Stimulated activated naive B cell treated with anti-CD40 and anti-IgM and Interleukin-4, amounts not matched to agents 10 μg/mL and 1 μg/mL and 100 μg/mL, for 72 hours (primary cell): ENCODE measurements around the gene SLK.

Source experiments
- ATAC-seq, 2 donors: fragments of 150-1000 bp; cut with Tn5 transposase; replicated peaks; 2 replicates each; pipeline ENCODE4 v1.10.0; 2021; ENCODE audit warnings: moderate library complexity in 1 of 2
- DNase-seq: peaks from one replicate; pipeline ENCODE4 v3.0.0; 2021
- H3K27ac Mint-ChIP-seq: one replicate; pipeline ENCODE4 v1.8.0; 2022; ENCODE audit warnings: mild to moderate bottlenecking, mixed read lengths
- H3K27me3 Mint-ChIP-seq, 2 donors: one replicate each; pipeline ENCODE4 v1.8.0; 2022; ENCODE audit warnings: mixed read lengths in 2 of 2
- H3K36me3 Mint-ChIP-seq, 2 donors: one replicate each; pipeline ENCODE4 v1.8.0; 2022; ENCODE audit warnings: mixed read lengths in 2 of 2, mild to moderate bottlenecking in 1 of 2
- H3K4me1 Mint-ChIP-seq, 2 donors: one replicate each; pipeline ENCODE4 v1.8.0; 2022; ENCODE audit warnings: mixed read lengths in 2 of 2, mild to moderate bottlenecking in 1 of 2
- H3K4me3 Mint-ChIP-seq, 2 donors: one replicate each; pipeline ENCODE4 v1.8.0; 2022; ENCODE audit warnings: mild to moderate bottlenecking in 2 of 2, mixed read lengths in 2 of 2, moderate library complexity in 1 of 2
- H3K9me3 Mint-ChIP-seq, 2 donors: one replicate each; pipeline ENCODE4 v1.8.0; 2022; ENCODE audit warnings: mixed read lengths in 2 of 2, mild to moderate bottlenecking in 1 of 2

The SLK gene

DNA sequence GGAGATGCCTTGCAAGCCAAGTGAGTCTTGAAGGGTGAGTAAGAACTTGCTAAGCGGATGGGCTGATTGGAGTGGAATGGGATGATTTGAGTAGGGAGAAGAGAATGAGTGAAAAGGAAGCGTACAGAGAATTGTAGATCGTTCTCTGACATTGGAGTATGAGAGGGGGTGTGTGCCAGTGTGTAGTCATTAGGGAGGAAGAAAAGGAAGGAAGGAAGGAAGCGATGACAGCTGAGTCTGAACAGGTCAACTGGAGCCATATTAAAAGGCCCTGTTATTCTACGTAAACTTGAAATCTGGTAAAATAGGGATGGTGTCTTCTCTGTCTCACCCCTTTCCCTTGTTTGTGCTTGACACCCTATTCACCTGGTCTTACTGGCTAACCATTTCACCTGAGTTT is 55.1 kb downstream of the SLK start:
- no peaks in the 10 kb centered on the region for H3K9me3 Mint-ChIP-seq
- DNase-seq (no peak), ATAC-seq (no peak)
- no peak overlapping the region for H3K27ac Mint-ChIP-seq
- peaks cover 30 to 47% of the 10 kb centered on the region in 2 donors for H3K36me3 Mint-ChIP-seq
- no peaks in the 10 kb centered on the region for H3K27me3 Mint-ChIP-seq
- no peaks in the 10 kb centered on the region for H3K4me1 Mint-ChIP-seq
- H3K4me3 Mint-ChIP-seq: no peak overlapping the region

DNA sequence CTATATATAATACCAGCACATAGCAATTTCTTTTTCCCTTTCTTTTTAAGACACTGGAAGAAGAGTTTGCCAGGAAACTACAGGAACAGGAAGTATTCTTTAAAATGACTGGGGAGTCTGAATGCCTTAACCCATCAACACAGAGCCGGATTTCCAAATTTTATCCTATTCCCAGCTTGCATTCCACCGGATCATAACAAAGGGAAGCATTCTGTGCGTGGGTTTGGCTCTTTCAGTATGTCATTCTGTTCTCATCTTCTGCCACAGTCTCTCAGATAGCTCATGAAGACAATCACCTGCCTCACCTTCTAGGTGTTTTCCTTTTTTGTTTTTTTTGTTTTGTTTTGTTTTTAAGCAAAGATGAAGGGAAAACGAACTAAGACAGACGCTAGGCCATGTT is 58.6 kb downstream of the SLK start:
- no peak overlapping the region for H3K27ac Mint-ChIP-seq
- no peaks in the 10 kb centered on the region for H3K27me3 Mint-ChIP-seq
- no peak for DNase-seq
- H3K36me3 Mint-ChIP-seq: peaks cover 23 to 44% of the 10 kb centered on the region in 2 donors
- H3K9me3 Mint-ChIP-seq: no peaks in the 10 kb centered on the region
- no peak overlapping the region for H3K4me3 Mint-ChIP-seq
- no peak for ATAC-seq
- H3K4me1 Mint-ChIP-seq: no peaks in the 10 kb centered on the region

DNA sequence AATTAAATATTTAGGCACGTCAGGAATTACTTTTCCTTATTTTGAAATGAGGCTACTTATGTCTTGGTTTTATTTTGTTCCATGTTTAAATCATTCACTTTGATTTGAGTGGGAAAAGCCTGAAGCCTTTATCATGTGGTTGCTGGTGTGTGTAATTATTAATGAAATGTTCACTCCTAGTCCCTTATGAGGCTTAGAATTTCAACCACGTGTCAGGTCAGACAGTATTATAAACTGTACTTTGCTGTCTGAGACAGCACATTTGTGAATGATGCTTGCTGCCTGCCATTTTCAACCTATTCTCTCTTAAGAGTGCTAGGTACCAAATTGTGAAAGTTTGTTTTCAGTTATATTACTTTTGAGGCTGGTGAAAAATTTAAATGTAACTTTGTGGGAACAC is 59.8 kb downstream of the SLK start:
- H3K9me3 Mint-ChIP-seq: no peaks in the 10 kb centered on the region
- no peak for DNase-seq
- H3K27me3 Mint-ChIP-seq: no peaks in the 10 kb centered on the region
- H3K27ac Mint-ChIP-seq: no peak overlapping the region
- peaks cover 22 to 46% of the 10 kb centered on the region in 2 donors for H3K36me3 Mint-ChIP-seq
- no peak overlapping the region for H3K4me3 Mint-ChIP-seq
- ATAC-seq: no peak
- H3K4me1 Mint-ChIP-seq: no peaks in the 10 kb centered on the region

DNA sequence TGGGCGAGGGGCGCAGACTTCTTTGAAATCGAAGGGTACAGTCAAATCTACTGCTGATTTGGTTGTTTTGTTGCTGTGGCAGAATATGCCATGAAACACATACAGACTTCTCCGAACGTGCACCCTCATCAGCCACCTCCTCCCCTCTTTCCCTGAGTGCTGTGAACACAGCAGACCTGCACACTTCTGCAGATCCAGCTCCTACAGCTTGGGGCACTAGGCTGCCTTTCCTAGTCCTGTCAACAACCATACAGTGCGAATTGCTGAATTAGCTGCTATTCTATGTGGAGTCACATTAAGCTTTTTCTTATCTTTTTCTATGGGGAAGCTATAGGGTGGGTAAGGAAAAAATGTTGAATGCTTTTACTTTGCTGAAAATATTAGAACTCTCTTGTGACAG is 61.2 kb downstream of the SLK start:
- H3K27ac Mint-ChIP-seq: no peak overlapping the region
- DNase-seq (no peak), ATAC-seq (peak in 1 of 2 donors; percentile 51)
- H3K4me1 Mint-ChIP-seq: no peaks in the 10 kb centered on the region
- H3K4me3 Mint-ChIP-seq: no peak overlapping the region
- peaks cover 16 to 36% of the 10 kb centered on the region in 2 donors for H3K36me3 Mint-ChIP-seq
- no peaks in the 10 kb centered on the region for H3K27me3 Mint-ChIP-seq
- no peaks in the 10 kb centered on the region for H3K9me3 Mint-ChIP-seq

DNA sequence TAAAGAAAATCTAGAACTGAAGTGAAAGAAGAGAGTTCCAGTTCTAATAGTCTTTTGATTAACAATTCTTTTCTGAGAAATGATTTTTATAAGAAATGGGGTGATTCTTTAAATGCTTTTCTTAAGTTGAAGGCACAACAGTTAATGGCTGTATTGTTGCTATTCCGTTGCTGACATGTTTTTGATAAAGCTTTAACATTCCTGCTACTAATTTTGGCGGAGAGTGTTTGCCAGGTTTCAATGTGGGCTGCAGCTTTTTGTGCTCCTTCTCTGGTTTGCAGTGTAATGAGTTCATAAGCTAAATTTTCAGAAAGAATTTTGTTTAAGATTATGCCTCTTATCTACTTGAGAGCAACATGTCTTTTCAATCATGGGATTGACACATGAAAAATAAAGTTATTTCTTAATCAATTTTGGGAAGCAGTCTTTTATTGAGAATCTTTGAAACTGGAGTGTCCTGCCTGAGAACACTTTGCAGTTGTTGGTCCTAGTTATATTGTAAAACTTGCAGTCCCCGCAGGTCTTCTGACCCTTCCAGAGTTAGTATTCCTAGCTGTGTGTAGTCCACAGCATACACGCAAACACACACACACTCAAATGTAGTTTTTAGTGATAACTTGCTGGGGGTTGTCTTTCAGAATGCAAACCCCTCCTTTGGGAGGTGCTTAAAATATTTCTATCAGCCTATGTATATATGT is 62.0 kb downstream of the SLK start:
- Mint-ChIP-seq H3K27ac (no peak overlapping the region), H3K4me3 (no peak overlapping the region), H3K9me3 (no peaks in the 10 kb centered on the region), H3K36me3 (peaks cover 11 to 28% of the 10 kb centered on the region in 2 donors), H3K4me1 (no peaks in the 10 kb centered on the region), H3K27me3 (no peaks in the 10 kb centered on the region)
- ATAC-seq (no peak), DNase-seq (no peak)

DNA sequence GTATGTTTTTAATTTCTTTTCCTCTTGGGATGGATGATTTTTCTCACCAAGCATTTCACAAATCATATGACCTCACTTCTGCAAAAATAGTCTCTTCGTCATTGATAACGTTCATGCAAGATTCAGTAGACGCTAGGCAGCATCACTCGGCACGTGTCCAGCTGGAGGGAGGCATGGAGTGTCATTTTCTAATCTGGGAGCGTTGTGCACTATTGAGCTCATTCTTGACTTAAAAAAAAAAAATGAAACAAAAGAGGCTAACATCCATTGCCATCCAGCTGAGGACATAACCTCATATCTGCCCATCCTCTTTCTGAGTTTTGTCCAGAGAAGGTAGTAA is 62.6 kb downstream of the SLK start:
- H3K36me3 Mint-ChIP-seq: peaks cover 7 to 23% of the 10 kb centered on the region in 2 donors
- no peaks in the 10 kb centered on the region for H3K4me1 Mint-ChIP-seq
- ATAC-seq (no peak), DNase-seq (no peak)
- H3K9me3 Mint-ChIP-seq: no peaks in the 10 kb centered on the region
- no peaks in the 10 kb centered on the region for H3K27me3 Mint-ChIP-seq
- no peak overlapping the region for H3K4me3 Mint-ChIP-seq
- H3K27ac Mint-ChIP-seq: no peak overlapping the region

DNA sequence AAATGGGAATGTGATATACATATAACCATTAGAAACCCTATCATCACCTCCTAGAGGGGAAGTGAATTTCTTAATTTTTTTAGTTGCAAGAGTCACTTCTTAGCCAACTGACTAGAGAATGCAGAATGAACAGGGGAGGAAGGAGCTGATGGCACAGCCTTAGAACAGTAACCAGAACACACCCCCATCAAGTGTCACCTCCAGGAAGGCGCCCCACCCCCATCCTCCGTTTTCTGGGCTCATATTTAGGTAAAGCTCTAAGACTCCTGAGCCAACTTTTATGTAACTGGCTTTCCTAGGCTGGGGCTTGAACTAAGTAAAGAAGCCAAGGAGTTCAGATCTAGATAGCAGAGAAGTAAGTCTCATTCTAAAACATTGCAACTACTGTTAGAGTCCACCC is 64.7 kb downstream of the SLK start:
- no peaks in the 10 kb centered on the region for H3K27me3 Mint-ChIP-seq
- no peak overlapping the region for H3K4me3 Mint-ChIP-seq
- no peaks in the 10 kb centered on the region for H3K4me1 Mint-ChIP-seq
- DNase-seq: no peak
- no peak overlapping the region for H3K27ac Mint-ChIP-seq
- peaks cover 3 to 15% of the 10 kb centered on the region in 2 donors for H3K36me3 Mint-ChIP-seq
- no peaks in the 10 kb centered on the region for H3K9me3 Mint-ChIP-seq
- ATAC-seq: no peak

DNA sequence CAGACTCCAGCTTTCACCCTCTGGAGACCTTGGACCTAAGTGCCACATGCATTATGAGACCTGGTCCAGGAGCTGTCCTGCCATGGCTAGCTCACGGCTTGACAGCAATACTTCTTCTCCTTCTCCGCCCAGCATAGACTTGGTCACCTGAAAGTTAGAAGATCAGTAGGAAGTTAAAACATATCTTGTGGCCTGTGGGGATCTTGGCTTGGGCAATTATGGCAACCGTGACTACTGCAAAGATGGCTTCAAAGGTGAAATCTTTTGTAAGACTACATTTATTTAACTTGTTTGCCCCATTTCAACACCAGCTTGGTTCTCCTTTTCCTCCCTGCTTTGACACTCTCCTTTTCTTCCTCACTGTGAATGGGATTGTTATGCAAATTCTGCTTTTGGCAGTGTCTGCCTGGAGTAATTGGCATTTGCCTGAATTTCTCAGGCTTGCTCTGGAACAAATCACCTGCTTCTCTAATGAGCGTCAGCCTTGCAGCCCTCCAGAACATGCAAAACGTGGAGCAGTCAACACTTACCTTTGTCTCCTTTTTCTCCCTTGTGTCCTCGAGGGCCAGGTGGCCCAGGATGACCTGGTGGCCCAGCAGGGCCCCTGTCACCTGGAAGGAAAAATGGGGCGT is 65.3 kb downstream of the SLK start:
- Mint-ChIP-seq H3K4me1 (no peaks in the 10 kb centered on the region), H3K4me3 (no peak overlapping the region), H3K27me3 (no peaks in the 10 kb centered on the region), H3K9me3 (no peaks in the 10 kb centered on the region), H3K27ac (no peak overlapping the region), H3K36me3 (peaks cover 3 to 15% of the 10 kb centered on the region in 2 donors)
- ATAC-seq (no peak), DNase-seq (no peak)

DNA sequence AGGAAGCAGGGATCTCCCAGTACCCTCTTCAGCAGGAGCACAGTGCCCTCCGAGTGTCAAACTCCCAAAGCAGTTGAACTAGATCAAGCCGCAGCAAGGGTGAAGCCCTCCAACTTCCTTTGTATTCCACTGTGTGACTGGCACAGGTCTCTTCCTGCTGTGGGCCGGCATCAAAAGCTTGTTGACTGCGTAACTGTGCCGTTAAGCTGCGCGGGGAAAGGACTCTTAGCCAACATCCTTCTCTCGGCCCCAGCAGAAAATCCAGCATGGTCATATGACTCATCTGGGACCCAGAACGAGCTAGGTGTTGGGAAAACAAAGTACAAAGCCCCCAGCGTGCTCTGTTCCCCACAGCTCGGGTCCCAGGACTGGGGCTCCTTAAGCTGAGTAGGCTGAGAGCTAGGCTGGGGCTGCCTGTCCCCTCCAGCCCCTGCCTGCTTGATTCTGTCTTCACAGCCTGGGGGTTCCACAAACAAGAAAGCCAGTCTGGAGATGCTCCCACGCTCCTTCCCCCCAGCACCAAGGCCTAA is 66.5 kb downstream of the SLK start:
- Mint-ChIP-seq H3K4me3 (no peak overlapping the region), H3K27me3 (no peaks in the 10 kb centered on the region), H3K4me1 (no peaks in the 10 kb centered on the region), H3K36me3 (peaks cover 3 to 11% of the 10 kb centered on the region in 2 donors), H3K9me3 (no peaks in the 10 kb centered on the region), H3K27ac (no peak overlapping the region)
- ATAC-seq: no peak
- DNase-seq: no peak

DNA sequence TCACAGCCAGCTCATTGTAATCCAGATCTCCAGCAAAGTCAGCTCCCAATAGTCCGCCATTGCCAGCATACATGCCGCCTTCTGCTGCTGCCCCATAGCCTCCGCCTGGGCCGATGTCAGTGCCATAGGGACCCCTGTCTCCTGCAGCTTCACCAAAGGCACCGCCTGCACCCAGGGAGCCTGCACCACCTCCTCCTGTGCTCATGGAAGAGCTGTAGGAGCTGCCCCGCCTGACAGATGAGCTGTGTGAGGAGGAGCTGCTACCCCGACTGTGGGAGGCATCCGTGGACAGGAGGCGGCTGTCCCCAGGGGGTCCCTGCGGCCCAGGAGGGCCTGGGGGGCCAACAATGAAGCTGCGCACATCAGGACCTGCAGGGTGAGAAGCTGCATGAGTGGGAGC is 67.0 kb downstream of the SLK start:
- Mint-ChIP-seq H3K27ac (peak overlapping the region; percentile 53), H3K27me3 (no peaks in the 10 kb centered on the region), H3K9me3 (no peaks in the 10 kb centered on the region), H3K36me3 (peaks cover 3 to 11% of the 10 kb centered on the region in 2 donors), H3K4me3 (no peak overlapping the region), H3K4me1 (no peaks in the 10 kb centered on the region)
- DNase-seq (no peak), ATAC-seq (no peak)

DNA sequence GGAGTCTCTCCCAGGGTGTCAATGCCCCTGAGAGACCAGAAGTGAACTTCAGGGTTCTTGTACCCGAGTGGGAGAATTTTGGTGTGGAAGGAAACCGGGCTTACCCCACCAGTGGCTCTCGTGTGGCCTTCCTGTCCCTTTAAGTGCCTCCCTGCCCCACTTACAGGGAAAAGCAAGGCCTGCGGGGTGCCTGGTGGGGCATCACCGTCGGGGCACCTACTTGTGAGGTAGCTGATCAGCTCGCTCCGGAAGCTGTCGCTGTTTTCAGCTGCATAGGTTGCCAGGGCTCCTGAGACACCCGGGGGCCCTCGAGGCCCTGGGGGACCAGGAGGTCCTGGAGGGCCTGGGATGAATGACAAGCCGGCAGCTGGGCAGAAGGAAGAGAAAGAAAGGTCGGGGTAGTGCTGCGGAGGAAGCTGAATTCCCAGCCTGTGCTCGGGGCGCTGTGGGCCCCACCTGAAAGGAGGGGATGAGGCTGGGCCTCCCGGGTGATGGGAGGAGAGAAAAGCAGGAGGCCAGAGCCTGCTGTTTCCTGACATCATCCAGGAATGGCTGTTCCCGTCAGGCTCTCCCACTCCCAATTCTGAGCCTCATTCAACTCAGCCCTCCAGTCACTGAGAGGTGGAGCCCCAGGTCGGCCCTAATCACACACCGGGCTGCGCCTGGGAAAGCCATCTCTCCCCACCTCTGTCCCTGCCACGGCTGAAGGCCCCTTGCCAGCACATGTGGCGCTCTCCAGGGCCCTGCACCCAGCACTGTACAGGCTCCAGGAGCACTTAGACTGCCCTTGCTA is 67.7 kb downstream of the SLK start:
- Mint-ChIP-seq H3K36me3 (peaks cover 4 to 8% of the 10 kb centered on the region in 2 donors), H3K27me3 (no peaks in the 10 kb centered on the region), H3K27ac (no peak overlapping the region), H3K4me3 (no peak overlapping the region), H3K9me3 (no peaks in the 10 kb centered on the region), H3K4me1 (no peaks in the 10 kb centered on the region)
- ATAC-seq (no peak), DNase-seq (no peak)

DNA sequence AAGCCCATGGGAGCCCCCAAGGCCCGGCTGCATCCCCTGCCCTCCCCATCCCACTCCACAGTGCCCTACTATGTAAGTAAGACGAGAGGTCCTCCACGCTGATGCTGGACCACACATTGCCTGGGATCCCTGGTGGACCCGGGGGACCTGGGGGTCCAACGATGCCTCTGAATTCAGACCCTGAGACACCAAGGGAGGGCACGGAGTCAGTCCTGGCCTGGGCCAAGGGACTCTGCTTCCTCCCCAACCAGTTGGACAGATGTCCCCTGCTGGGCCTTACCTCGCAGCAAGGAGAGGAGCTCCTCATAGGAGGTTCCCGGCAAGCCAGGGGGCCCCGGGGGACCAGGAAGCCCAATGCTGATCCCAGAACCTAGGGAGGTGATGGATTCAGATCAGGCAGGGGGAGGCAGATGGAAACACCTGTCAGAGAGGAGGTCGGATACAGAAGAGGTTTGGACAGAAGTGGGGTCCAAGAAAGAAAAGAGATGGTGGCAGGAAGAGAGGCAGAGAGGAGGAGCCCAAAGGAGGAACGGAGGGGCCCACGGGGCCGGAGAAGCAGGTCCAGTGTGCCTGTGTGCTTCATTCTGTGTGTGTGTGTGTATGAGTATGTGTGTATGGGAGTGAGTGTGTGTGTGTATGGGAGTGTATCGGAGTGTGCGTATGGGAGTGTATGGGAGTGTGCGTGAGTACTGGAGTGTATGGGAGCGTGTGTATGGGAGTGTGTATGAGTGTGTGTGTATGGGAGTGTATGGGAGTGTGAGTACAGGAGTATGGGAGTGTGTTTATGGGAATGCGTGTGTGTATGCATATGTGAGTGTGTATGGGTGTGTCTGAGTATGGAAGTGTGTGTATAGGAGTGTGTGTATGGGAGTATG is 68.5 kb downstream of the SLK start:
- DNase-seq (no peak), ATAC-seq (peak in 1 of 2 donors; percentile 10)
- H3K4me3 Mint-ChIP-seq: no peak overlapping the region
- H3K4me1 Mint-ChIP-seq: no peaks in the 10 kb centered on the region
- H3K36me3 Mint-ChIP-seq: peaks cover 3 to 7% of the 10 kb centered on the region in 2 donors
- no peaks in the 10 kb centered on the region for H3K9me3 Mint-ChIP-seq
- no peak overlapping the region for H3K27ac Mint-ChIP-seq
- no peaks in the 10 kb centered on the region for H3K27me3 Mint-ChIP-seq

DNA sequence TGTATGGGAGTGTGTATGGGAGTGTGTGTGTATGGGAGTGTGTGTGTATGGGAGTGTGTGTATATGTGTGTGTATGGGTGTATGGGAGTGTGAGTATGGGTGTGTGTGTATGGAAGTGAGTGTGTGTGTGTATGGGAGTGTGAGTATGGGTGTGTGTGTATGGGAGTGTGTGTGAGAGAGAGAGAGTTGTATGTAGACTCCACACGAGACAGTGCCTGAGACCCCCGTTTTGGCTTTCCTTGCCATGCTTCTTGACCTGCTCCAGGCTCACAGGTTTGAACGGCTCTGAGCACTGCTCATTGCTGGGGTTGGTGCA is 69.1 kb downstream of the SLK start:
- H3K27ac Mint-ChIP-seq: no peak overlapping the region
- no peak overlapping the region for H3K4me3 Mint-ChIP-seq
- no peaks in the 10 kb centered on the region for H3K4me1 Mint-ChIP-seq
- no peaks in the 10 kb centered on the region for H3K27me3 Mint-ChIP-seq
- ATAC-seq (no peak), DNase-seq (no peak)
- no peaks in the 10 kb centered on the region for H3K9me3 Mint-ChIP-seq
- H3K36me3 Mint-ChIP-seq: peaks cover 3 to 7% of the 10 kb centered on the region in 2 donors
